HG03432 (cell line): ENCODE measurements around the gene RAB41.
"Not testable (repeated sequence)": the region's sequence is repeated elsewhere in the genome, so short reads cannot be mapped to it uniquely, and the experiment has no call there.

Experiments used
- ATAC-seq: cut with Tn5 transposase; IDR thresholded peaks from one replicate; pipeline ENCODE4 v1.9.1; 2021; ENCODE audit warnings: mild to moderate bottlenecking, moderate library complexity; ENCODE audit not compliant: unreplicated experiment

RAB41 gene

DNA sequence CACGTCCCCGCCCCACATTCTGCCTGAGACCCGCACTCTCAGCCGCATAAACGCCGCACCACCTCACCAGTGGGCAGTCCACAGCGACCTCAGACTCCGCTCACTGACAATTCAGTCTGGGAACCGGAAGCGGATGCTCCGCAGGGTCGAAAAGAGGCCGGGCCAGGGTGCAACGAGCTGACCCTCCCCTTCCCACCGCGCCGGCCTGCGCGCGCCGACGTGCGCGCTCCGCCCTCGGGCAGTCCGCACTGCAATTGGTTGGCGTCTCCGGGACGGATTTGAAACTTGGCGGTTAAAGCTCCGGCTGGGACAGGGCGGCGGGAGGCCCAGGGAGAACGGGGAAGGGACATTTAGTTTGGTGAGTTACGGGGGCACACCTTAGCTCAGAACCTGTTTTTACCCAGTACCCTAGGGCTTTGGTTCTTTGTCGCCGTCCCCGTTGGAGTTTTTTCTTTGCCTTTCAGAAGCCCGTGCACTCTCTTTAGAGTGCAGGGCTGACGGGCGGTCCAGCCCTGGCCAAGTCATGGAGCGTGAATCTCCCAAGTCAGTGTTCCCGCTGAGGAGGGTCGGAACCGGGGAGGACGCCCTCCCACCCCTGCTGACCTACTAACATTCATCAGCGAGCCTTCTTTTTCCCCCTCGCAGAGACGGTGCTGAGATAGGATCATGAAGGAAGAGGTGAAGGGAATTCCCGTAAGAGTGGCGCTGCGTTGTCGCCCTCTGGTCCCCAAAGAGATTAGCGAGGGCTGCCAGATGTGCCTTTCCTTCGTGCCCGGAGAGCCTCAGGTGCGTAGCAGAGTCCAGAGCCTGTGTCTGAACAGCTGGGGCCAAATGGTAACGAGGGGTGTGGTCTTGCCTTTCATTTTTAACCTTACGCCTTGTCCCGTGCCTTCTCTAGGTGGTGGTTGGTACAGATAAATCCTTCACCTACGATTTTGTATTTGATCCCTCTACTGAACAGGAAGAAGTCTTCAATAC lies 8.1 kb downstream of the RAB41 start, which contains the start of the genes KIF4A and PDZD11:
TSS of gene KIF4A (plus strand) at position 312 of the 978 bp plus-strand sequence. CDS start at position 667, 355 bp downstream.
TSS of gene PDZD11 (minus strand) at position 135 of the 978 bp plus-strand sequence. CDS start 586 bp downstream, outside the sequence.
- peak; percentile 99 for ATAC-seq

DNA sequence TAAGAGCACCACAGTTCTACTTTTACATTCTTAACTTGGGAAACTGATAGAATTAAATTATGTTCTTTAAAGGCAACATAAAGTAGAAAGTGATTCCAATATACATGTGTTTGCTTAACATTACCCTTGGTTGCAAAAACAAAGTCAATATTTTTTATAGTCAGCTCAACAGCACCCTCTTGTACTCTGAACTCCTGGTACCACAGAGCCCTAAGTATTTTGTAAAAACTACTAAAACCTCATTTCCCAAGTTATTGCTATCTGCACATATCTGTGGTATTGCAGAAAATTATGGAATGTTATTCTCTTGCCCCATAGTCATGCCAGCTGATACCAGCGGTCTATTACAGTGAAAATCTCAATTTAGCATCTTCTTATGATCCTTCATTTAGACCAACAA lies 10.8 kb downstream of the RAB41 start:
- ATAC-seq = no peak

DNA sequence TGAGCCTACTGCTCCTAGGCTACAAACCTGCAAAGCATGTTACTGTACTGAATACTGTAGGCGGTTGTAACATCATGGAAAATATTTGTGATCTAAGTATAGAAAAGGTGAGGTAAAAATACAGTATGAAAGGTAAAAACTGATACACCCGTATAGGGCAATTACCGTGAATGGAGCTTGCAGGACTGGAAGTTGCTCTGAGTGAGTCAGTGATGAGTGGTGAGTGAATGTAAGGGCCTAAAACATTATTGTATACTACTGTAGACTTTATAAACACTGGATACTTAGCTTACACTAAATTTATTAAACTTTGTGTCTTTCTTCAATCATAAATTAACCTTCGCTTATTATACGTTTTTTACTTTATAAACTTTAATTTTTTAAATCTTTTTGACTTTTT lies 11.6 kb downstream of the RAB41 start:
- no peak for ATAC-seq

DNA sequence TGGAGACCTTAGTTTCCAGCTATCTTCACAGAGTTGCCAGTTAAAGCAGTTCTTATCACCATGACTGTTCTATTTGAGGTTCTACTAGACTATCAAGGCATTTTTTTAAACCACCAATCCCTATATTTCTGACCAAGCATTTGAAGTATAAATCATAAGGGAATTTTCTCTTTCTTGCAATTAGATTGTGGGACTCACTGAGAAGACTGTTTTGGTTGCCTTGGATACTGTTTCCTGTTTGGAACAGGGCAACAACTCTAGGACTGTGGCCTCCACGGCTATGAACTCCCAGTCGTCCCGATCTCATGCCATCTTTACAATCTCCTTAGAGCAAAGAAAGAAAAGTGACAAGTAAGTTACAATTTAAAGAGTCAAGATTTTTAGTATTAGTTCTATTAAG lies 19.7 kb downstream of the RAB41 start:
- no peak for ATAC-seq

DNA sequence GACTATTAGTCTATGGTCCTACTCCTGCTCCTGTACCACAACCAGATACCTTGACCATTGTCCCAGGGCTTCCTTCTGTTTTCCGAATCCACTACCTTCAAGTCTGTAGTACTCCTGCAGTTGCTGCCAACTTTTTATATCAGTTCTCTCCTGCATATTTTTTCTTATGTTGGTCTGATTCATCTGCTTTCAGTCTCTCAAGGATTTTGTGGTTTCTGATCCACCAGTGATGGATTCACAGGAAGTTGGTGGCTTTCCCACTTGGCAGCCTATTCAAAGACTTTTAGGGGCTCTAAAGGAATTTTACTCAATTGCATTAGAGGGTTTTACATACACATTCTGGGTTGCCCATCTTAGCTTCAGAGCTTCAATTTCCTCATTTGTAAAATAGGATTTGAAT lies 31.5 kb downstream of the RAB41 start:
- ATAC-seq = no peak

DNA sequence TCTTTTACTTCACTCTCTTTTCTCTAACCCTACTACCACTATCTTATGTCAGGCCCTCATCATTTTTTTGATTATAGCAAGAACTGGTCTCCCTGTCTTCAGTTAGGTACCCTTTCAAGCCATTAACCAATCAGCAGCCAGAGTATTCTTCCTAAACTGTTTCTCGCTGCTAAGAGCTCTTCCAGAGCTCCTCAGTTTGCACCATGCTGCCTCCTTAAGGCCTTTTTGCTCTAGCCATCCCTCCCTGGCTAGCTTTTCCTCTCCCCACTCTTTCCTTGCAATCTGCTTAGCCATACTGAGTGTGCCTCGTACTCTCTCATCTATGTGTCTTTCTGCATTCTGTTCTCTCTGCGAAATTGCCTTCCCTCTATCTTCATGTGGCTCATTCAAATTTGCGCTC lies 40.8 kb downstream of the RAB41 start:
- ATAC-seq = no peak

DNA sequence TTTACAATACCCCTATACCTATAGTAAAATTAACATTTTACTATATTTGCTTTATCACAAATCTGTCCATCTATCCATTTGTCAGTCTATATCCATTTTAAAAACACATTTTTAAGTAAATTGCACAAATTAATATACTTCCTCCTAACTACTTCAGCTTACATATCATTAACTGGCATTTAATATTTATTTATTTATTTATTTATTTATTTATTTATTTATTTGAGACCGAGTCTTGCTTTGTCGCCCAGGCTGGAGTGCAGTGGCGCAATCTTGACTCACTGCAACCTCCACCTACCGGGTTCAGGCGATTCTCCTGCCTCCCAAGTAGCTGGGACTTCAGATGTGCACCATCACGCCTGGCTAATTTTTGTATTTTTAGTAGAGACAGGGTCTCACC lies 41.7 kb downstream of the RAB41 start:
- ATAC-seq = not testable (repeated sequence)

DNA sequence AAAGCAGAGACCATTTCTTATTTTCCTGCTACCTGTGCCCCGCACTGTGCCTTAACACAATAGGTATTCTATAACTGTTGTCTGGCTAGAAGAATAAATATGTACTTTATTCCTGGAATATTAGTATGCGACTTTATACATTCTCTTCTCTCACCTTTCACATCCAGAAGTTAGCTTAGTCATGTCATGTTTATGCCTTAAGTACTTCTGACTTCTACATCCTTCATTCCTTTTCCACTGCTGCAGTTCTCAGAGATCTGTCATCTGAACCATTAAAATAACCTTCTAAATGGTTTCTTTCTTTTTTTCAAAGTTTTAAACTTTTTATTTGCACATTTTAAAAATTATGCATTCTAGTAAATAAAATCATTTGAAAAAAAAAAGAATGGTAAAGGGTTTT lies 42.4 kb downstream of the RAB41 start:
- no peak for ATAC-seq

DNA sequence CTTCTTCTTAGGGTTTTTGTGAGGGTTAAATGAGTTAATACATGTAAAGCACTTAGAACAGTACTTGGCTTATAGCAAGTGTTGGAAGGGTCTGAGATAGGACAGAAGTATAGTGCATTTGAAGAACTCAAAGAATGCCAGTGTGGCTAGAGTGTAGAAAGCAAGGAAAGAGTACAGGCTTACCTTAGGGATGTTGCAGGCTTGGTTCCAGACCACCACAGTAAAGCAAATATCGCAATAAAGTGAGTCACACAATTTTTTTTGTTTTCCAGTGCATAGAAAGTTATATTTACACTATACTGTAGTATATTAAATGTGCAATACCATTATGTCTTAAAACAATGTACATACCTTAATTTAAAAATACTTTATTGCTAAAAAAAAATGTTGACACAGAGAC lies 49.2 kb downstream of the RAB41 start:
- no peak for ATAC-seq

DNA sequence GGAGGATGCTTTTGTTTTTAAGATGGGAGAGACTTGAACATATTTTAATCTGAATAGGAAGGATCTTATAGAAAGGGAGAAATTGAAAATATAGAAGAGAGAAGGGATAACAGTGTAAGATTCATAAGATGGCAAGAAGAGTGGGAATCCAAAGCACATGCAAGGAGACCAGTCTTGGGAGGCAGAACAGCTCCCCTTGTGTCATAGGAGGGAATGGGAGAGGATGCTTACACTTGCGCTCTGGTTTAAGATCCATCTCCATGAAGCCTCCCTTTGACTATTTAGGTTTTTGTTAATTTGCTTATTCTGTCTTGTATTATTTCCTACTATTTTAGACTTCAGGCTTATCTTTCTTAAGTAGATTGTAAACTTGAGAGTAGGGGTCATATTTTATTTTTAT lies 50.6 kb downstream of the RAB41 start:
- no peak for ATAC-seq
